ENCODE measurements around the gene IBA57.

Gene IBA57

DNA sequence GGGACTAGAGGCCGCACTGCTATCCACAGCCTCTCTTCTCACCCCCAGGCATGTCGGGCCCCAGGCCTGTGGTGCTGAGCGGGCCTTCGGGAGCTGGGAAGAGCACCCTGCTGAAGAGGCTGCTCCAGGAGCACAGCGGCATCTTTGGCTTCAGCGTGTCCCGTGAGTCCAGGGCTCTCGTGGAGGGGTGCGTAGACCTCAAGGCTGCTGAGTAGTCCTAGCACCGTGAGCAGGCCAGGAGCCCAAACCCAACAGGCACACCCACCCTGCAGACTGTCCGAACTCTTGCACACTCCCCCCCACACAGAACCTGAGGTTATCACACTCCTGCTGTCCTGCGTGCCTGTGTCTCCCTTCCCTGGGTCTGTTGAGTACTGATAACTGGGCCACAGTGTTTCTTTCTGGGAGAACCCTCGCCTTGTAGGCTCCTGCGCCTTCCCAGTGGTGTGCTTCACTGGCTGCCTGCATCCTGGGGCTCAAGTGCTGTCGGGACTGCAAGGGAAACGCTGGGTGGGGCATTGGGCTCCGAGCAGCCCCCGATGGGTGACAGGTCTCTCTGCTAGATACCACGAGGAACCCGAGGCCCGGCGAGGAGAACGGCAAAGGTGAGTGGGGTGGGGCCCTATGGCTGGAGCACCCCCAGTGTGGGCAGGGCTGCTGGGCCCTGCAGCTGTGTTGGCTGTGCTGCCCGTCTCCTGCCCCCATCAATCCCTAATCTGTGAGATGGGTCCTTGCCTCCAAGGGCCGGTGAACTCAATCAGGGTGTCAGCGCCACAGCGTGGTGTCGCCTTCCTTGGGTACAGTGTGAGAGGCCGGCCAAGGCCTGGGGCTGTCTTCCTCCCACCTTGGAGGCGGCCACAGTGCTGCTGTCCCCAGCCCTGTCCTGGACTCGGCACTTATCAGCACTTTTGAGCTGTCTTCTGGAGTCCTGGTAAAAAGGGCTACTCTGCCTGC, 19.9 kb upstream of the IBA57 start:
- peak; percentile 12 for DNase-seq

DNA sequence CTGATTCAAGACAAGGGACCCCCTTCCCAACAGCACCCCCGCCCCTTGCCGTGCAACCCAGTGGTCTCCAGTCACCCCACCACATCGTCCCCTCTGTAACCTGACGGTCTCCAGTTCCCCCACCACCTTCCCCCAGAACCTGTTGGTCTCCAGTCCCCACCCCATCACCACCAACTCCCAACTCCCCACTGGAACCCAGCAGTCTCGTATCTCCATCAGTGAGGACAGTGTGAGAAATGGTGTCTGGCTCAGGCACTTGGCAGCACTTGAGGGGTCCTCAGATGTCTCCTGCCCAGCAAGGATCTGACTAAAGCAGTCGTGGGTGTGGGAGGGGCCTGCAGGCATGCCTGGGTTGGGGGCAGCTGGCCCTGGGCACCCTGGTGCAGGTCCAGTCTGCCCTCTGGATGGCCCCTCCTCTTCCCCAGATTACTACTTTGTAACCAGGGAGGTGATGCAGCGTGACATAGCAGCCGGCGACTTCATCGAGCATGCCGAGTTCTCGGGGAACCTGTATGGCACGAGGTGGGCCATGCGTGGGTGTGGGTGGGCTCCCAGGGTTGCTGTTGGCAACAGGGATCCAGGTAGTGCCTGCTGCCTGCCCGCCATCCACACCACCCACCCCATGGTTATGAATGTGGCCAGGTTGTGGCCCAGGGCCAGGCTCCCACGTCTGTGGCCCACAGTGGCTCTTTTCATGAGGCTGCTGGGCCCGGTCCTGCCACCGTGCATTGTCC, 19.0 kb upstream of the IBA57 start:
- DNase-seq = no peak

DNA sequence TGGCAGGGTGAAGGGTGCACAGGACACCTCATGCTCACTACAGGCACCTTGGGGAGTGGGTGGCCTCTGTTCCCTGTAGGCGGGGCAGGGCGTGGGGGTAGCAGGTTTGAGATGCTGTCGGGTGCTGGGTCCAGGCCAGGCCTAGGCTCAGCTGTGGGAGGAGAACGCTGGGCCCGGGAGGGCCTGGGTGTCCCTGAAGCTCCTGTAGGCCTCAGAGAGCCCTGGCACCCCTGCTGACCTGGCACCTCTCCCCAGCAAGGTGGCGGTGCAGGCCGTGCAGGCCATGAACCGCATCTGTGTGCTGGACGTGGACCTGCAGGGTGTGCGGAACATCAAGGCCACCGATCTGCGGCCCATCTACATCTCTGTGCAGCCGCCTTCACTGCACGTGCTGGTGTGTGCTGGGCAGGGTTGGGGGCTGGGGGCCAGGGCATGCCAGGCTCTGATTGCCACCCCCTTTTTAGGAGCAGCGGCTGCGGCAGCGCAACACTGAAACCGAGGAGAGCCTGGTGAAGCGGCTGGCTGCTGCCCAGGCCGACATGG, 18.4 kb upstream of the IBA57 start:
- DNase-seq = peak; percentile 13

DNA sequence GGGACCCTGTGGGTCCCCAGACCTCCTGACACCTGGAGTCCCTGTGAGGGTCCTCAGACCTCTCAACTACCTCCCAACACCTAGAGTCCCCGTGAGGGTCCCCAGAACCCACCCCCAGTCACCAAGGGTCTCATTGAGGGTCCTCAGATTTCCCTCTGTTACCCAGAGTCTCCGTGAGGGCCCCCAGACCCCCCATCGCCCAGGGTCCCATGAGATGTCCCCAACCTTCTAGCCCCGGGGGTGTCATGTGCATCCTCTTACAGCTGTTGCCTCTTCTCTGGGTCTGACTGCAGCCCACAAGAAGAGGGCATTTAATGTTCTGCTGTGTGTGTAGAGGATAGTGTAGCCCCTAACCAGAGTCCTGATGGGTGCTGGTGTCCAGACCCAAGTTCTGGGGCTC, 17.8 kb upstream of the IBA57 start:
- DNase-seq = no peak

DNA sequence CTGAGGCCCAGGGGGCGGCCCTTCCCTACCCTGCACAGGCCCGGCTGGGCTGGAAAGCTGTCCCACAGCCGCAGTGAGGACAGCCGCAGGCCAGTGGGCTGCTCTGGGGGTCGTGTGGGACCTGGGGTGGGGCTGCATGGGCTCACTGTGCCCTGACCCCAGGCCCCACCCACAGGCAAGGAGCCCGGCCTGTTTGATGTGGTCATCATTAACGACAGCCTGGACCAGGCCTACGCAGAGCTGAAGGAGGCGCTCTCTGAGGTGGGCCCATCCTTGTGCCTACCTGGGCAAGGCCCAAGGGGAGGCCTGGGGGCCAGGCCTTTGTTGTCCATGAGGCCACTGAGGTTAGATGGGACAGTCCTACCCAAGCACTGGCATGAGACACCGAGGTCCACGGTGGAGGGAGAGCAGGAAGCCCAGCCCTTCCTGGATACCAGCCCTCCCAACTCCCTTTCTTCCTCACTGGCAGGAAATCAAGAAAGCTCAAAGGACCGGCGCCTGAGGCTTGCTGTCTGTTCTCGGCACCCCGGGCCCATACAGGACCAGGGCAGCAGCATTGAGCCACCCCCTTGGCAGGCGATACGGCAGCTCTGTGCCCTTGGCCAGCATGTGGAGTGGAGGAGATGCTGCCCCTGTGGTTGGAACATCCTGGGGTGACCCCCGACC, 17.3 kb upstream of the IBA57 start:
- peak; percentile 11 for DNase-seq

DNA sequence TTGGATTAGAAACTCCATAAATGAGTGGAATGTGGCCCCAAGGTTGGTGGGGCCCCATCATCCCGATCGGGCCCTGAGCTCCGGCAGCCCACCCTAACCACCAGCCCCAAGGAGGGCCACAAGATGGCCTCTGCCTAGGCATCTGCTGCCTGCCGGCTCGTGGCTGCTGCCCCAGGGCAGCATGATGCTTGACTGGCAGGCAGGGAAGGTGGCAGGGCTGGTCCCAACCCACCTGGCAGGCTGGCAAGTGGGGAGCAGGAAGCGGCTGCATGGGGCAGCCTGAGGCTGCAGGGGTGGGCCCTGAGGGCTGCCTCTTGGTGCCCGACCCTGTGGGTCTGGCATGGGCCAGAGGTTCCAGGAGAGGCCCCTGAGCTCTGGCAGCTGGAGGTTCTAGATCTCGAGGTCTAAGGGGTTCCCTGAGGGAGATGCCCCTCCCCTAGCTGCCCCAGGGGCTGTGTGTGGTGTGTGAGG, 16.6 kb upstream of the IBA57 start:
- DNase-seq = no peak

DNA sequence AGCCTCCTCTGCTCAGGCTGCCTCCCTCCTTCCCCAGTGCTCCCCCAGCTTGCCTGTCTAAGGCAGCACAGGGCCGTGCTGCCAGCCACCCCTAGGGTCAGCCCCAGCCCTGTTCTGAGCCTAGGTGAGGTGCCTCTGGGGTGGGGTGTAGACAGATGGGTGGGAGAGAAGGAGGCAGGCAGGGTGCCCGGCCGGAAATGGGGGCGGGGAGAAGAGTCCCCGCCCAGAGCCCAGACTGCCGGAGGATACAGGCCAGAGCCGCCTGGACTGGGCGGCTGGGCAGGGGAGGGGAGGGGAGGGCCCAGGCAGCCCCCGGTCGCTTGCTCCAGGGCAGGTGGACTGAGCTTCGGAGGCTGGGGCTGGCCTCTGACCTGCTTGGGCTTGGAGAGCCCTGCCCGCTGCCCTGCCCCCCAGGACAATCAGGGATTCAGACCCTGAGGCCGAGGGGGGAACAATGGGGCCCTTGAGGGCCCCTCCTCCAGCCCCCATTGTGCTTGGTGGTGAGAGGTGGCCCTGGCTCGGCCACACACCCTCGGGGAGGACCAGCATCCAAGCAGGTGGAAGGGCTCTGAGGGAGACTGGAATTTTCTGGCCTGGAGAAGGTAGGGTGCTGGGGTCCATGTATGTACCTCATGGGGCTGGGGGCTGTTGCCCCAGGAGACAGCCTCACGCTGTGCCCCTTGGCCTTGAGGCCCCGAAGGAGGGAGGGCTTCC, 16.0 kb upstream of the IBA57 start, which contains the start of gene GJC2:
Gene GJC2, plus strand, starts transcription at position 525 of the 714 bp plus-strand sequence. CDS start 7,829 bp downstream, outside the sequence.
- DNase-seq = peak; percentile 12

DNA sequence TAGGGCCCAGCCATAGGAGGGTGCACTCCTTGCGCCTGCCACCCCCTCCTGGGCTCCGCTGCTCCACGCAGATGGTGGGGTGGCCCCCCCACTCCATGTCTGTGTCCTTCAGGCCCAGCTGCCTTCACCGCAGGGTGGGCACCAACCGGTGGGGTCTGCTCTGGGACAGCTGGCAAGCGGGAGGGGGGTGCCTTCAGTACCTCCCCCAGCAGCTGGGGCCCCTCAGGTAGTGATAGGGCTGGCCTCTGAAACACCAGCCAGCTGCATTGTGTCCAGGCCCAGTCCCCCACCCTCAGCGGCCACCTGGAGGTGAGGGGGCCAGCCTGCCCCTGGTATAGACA, 15.5 kb upstream of the IBA57 start:
- no peak for DNase-seq

DNA sequence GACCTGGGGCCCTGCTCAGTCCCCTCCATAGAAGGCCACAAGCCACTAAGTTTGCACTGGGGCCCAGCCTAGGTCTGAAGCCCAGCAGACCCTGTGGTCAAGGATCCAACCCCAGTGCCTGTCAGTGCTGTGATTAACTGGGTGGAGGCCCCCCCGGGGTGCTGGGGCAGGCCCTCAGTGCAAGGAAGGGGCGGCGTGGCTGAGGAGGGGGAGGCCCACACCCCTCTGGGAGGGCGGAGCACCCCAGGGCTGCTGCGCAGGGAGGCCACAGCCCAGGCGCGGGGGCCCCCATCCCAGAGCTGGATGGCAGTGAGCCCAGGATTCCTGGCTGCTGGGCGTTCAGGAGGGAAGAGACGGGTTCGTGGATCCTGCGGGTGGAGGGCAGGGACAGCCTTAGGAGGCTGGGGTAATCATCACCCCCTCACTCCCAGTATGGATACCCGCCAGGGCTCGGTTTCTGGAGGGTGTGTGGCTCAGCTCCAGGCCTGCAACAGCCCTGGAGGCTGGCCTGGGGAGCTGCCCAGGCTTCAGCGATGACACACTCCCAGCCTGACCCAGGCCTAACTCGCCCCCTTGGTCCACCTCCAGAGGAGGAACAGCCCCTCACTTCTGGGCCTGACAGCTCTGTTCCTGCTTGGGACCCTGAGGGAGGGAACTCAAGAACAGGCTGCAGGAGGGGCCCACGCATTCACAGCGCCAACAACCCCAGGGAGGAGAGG, 15.0 kb upstream of the IBA57 start:
- peak; percentile 12 for DNase-seq

DNA sequence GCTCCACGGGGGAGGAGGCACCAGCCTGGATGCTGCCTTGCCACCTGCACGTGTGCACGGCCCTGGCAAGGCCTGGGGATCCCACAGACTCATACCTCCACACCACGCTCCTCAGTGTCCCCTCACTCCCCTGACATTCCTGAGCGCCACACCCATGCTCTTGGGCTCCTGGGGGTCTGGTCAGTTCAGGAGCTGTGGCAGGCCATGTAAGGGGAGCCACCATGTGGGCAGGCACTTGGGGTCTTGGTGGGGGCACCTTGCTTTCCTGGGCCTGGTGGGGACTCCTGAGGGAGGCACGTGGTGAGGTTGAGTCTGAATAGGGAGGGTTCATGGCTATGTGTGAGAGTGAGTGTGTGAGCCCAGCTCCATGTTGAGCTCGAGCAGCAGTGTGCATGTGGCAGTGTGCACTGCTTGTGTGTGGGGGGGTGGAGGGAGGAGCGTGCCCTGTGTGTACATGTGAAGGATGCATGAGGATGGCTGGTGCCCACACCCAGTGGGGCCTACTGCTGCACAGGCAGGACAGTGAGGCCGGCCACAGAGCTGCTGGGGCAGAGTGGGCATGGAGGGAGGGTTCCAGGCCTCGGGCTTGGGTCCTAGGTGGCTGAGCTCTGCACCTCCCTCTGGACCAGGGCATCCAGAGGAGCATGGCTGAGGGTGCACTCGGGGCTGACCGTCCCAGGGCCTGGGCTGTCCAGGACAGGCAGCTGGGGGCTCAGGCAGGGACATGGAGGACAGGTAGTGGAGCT, 14.3 kb upstream of the IBA57 start:
- DNase-seq = peak; percentile 14

DNA sequence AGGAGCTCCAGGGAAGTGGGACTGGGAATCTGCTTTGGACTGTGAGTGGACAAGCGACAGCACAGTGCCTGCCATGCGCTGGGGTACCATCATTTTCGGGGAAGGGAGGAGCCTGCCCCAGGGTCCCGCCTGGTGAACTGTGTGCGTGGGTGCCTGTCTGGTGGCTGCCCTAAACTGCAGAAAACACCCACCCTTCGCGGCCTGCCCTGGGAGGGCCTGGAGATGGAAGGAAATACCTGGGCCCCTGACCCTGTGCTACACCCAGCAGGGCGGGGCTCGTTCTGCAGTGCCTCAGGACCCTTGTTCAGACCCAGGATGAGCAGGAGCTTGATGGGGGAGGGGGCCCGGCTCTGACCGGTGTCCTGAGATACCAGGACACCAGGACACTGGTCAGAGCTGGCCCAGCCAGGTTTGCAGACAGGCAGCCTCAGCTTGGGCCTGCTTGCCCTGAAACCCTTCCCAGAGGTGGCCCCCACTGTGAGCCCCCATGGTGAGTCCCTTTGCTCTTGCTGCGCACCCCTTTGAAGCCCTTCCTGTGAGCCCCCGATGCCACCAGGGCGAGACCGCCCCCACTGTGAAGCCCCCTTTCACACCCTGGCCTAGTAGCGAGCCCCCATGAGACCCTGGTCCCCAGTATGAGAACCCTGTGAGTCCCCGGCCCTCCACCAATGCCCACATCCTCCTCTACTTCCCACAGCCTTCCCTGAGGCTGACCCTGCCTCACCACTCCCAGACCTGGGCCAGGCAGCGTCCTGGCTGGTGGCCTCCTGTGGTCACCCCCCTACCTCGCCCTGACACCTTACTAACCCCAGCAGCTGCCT, 13.3 kb upstream of the IBA57 start:
- peak; percentile 11 for DNase-seq

DNA sequence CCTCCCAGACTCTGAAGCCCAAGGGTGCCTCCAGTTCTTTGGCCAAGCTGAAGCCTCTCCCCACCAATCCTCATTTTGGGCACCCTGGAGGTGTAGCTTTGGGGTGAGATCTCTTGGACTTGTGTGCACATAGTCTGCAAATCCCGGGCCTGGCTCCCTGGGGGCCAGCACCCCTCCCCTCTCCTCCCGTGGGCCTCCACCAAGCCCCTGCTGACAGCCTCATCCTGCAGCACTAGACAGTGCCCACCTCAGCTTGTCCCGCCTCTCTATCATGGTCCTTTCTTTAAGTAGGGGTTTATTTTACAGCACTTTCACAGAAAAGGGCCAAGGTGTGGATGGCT, 12.7 kb upstream of the IBA57 start:
- peak; percentile 12 for DNase-seq

DNA sequence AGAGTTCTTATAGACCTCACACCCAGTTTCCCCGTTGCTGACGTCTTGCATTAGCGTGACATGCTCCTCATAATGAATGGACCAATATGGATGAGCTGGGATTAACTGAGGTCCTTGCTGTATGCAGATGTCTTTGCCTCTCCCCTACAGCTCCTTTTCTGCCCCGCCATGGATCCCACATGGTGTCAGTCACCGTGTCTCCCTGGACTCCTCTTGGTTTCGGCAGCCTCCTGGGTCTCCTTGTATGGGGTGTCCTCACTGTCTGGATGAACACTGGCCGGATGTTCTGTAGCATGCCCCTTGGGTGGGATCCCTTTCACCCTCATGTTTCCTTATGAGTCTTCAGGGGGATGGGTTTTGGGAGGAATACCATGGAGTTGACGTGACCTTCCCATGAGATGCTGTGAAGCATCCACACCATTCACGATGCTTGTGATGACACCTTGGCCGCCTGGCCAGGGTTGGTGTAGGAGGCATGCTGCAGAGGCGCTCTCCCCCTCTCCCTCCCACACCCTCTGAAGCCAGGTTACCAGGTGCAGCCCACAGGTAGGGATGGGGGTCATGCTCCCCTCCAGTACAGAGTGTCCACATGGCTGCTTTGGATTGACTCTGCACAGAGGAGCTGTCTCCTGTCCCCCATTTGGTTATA, 11.5 kb upstream of the IBA57 start:
- peak; percentile 10 for DNase-seq

DNA sequence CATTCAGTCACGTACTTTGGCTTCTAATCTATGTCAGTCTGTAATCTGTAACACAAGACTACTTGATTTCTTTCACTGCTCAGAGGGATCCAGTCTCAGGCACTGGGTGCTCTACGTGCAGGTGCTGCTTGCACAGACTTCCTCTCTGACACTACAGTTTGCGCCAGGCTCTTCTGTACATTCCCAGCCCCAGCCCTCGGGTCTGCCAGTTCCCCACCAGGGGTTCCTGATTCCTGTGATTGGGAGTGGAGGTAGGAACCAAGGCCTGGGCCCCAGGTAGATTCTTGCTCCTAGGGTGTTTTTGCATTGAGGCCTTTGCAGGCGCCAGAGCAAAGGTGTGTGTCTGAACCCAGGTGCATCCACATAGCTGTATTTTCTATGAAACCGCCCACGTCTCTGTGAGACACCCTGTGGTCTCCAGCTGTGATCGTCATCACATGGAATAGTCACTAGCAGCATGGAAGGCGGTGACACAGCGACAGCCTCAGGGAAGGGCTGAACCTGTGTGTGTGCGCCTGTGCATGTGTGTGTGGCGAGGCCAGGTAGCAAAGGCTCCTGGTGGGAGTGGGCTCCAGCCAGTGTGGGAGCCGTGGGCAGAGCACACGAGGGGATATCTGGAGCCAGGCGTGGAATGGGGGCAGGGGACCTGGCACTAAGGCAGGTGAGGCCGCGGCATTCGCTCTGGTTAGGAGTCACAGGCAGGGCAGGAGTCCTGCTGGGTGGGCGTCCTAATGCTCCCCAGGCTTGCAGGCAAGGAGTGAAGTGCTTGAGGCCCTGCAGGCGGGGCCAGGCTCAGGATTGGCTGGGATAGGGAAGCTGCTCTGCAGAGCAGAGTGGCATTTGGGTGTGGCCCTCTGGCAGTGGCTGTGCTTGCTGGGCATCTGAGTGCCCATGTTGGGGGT, 10.7 kb upstream of the IBA57 start:
- DNase-seq = peak; percentile 51

DNA sequence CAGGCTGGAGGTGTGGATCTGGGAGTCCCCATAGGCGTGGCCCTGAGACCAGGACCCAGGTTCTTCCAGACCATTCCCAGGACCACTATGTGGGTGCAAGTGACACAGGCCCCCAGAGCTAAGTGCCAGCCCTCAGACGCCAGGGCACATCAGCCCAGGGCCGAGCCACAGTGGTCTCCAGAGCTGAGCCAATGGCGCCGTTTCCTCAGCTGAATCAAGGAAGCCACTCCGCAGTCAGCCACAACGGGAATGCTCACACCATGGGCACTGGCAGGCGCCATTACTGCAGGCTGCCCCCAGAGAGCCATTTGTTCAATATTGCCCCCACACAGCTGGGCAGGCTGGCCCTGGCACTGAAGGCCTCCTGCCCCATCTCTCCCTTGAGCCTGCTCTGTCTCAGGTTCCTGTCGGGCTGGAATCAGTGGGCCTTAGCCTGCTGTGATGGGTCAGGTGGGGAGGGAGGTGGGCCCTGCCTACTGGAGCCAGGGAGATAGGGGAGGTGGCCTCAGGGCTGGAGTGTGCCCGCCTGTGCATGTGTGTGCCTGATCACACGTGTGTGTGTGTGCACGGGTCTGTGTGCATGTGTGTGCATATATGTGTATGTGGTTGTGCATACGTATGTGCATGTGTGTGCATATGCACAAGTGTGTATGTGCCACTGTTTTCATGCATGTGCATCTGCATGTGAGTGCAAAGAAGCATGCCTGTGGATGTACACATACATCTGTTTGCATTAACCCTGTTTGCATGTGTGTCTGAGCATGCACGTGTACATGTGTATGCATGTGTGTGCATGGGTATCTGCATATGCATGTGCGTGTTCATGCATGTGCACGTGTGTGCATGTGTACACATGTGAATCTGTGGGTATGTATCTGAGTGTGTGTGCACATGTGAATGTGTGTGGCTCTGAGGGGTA, 9.7 kb upstream of the IBA57 start:
- peak; percentile 11 for DNase-seq

DNA sequence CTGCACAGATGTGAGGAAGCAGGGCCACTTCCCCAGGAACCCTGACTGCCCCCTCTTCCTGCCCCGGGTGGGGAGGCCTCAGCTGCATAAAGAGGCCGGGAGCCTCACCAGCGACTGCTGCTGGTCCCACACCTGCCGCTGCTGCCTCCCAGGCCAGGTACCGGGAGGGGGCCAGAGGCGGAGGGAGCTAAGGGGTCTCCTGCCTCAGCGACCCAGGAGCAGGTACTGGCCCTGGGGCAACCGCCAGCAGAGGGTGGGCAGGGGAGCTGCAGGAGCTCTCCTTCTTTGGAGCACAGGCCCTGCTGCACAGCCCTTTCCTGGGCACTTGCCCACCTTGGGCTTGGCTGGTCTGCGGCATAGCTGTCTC, 9.1 kb upstream of the IBA57 start:
- DNase-seq = peak; percentile 15

DNA sequence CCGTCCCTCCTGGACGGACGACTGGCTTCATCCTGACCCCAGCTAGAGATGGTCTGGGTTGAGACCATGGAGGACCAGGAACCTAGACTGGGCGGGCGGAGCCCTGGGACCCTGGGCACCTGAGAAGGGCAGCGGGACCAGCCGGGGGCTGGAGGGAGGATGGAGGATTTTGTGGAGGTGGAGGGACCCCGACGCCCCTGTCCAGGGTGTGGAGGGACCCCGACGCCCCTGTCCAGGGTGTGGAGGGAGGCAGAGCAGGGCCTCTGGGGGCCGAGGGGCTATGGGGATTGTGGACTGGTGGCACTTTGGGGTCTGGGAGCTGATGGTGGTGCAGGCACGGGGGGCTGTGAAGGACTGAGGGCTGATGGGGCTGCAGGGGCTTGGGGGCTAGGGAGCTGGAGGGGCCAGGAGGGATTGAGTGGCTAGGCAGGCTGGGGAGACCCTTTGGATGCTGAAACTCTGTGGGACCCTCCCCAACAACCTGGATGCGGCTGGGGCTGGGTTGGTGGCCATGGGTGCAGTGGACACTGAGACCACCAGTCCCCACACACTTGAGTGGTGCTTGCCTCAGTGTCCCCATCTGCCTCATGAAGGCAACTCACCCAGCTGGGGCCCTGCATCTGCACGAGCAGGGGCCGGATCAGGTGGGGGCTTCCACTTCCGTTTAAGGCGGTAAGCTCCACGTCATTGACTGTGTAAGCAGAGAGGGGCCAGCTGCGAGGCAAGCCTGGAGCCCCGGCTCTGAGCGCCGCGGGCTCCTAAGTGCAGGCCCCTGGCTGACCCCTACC, 8.5 kb upstream of the IBA57 start:
- DNase-seq = no peak
